ENCODE data around the gene MAP4K3.

The MAP4K3 gene

GRCh38 chr2:39437522-39438296 is 624 bp upstream of the MAP4K3 start:
- DNase-seq: peak; percentile 41

- no peak for DNase-seq
These were observed 1.1 kb downstream of the MAP4K3 start for GRCh38 chr2:39435741-39436591.

GRCh38 chr2:39435234-39435633 is 1.9 kb downstream of the MAP4K3 start:
- no peak for DNase-seq

GRCh38 chr2:39434233-39434897 is 2.7 kb downstream of the MAP4K3 start:
- no peak for DNase-seq

GRCh38 chr2:39433586-39434195 is 3.4 kb downstream of the MAP4K3 start:
- DNase-seq: no peak

- no peak for DNase-seq
These were observed 4.4 kb downstream of the MAP4K3 start for GRCh38 chr2:39432701-39433100.

- no peak for DNase-seq
These were observed 5.3 kb downstream of the MAP4K3 start for GRCh38 chr2:39431592-39432316.

GRCh38 chr2:39429746-39430145 is 7.3 kb downstream of the MAP4K3 start:
- no peak for DNase-seq

- no peak for DNase-seq
These were observed 12.1 kb downstream of the MAP4K3 start for GRCh38 chr2:39424951-39425350.

GRCh38 chr2:39422700-39423099 is 14.4 kb downstream of the MAP4K3 start:
- no peak for DNase-seq

- no peak for DNase-seq
These were observed 15.7 kb downstream of the MAP4K3 start for GRCh38 chr2:39421354-39421753.

- DNase-seq: no peak
These were observed 17.5 kb downstream of the MAP4K3 start for GRCh38 chr2:39419282-39420223.

GRCh38 chr2:39418491-39418890 is 18.6 kb downstream of the MAP4K3 start:
- DNase-seq: no peak

GRCh38 chr2:39416140-39416539 is 20.9 kb downstream of the MAP4K3 start:
- DNase-seq: no peak

- no peak for DNase-seq
These were observed 23.9 kb downstream of the MAP4K3 start for GRCh38 chr2:39413063-39413737.

GRCh38 chr2:39411181-39411944 is 25.7 kb downstream of the MAP4K3 start:
- no peak for DNase-seq

- DNase-seq: no peak
These were observed 27.2 kb downstream of the MAP4K3 start for GRCh38 chr2:39409697-39410389.

GRCh38 chr2:39408351-39409136 is 28.5 kb downstream of the MAP4K3 start:
- DNase-seq: no peak

Data from activated T-cell treated with anti-CD3 and anti-CD28 coated beads, Interleukin-2, amount 50 U/mL, for 1 hour (primary cell).